Muscle of leg (tissue), 11 donors: ENCODE measurements around the gene MUC13. TPM values are rescaled to one million over a fixed set of nuclear protein-coding genes. Genes with fewer than 3 reads are reported as not detected.
"Not testable (repeated sequence)": the region's sequence is repeated elsewhere in the genome, so short reads cannot be mapped to it uniquely, and the experiment has no call there.

Source experiments
- DNase-seq: peaks from one replicate; pipeline ENCODE4 v3.0.0; 2013
- H3K27ac ChIP-seq: one replicate; pipeline ENCODE4 v1.5.1; 2013; ENCODE audit warnings: mild to moderate bottlenecking, low read length, control low read depth
- H3K27me3 ChIP-seq: one replicate; pipeline ENCODE4 v1.6.1; 2013; ENCODE audit warnings: low read length; ENCODE audit not compliant: control insufficient read depth, insufficient read depth
- H3K36me3 ChIP-seq: one replicate; pipeline ENCODE4 v1.6.1; 2013; ENCODE audit warnings: low read length; ENCODE audit not compliant: control insufficient read depth, insufficient read depth
- H3K4me1 ChIP-seq: one replicate; pipeline ENCODE4 v1.6.1; 2013; ENCODE audit warnings: low read length; ENCODE audit not compliant: control insufficient read depth, insufficient read depth
- H3K4me3 ChIP-seq: one replicate; pipeline ENCODE4 v1.5.1; 2013; ENCODE audit warnings: low read length, control low read depth
- H3K9me3 ChIP-seq: replicated peaks from 2 replicates; pipeline ENCODE4 v1.6.1; 2013; ENCODE audit warnings: low read depth, low read length; ENCODE audit not compliant: control insufficient read depth
- WGBS: methylation state at CpG from one replicate; pipeline ENCODE4 v1.1.5; 2013; ENCODE audit warnings: missing lambda C conversion rate; ENCODE audit not compliant: insufficient coverage; 5-methylcytosine and 5-hydroxymethylcytosine counted together
- polyA plus RNA-seq, 8 donors: library from polyadenylated mRNA; unstranded; fragments of 120-200 nt; gene quantifications; one replicate each; pipeline versions ENCODE4 v1.2.1 to v1.2.3, GENCODE V29; 2013; ENCODE audit warnings: inconsistent platforms in 1 of 8, low replicate concordance in 1 of 8; ENCODE audit not compliant: insufficient read length in 8 of 8, insufficient read depth in 1 of 8
- total RNA-seq: library from RNA; stranded (reverse); fragments of 120-200 nt; gene quantifications from one replicate; pipeline ENCODE4 v1.2.4, GENCODE V29; 2013

MUC13 gene
- total and polyA plus RNA-seq, 9 donors = 0.14 to 80.9 (median 0.42) TPM; not detected in 4

DNA sequence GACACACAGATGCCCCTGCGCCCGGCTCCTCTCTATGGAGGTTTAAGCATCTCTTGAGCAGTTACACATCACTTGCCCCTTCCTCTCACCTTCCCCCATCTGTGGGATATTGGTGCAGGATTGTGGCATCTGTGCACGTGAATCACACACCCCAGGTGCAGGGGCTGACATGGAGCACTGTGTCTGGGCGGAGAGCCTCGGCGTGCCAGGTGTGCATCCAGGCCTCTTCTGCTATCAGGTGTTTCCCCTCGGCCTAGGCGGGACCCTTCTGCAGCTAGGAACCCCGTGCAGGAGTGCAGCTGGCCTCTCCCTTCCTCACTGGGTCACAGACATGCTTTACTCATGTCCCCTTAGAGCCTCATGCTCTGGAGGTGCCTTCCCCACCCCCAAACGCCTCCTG, 33.4 kb upstream of the MUC13 start:
- no peak for DNase-seq
- Histone ChIP-seq H3K4me3 (no peak overlapping the region), H3K9me3 (no peaks in the 10 kb centered on the region), H3K27me3 (no peaks in the 10 kb centered on the region), H3K4me1 (no peaks in the 10 kb centered on the region), H3K27ac (no peak overlapping the region), H3K36me3 (peaks cover 36% of the 10 kb centered on the region)
- WGBS = 59% methylated on average over 8 of the region's 10 CpGs

DNA sequence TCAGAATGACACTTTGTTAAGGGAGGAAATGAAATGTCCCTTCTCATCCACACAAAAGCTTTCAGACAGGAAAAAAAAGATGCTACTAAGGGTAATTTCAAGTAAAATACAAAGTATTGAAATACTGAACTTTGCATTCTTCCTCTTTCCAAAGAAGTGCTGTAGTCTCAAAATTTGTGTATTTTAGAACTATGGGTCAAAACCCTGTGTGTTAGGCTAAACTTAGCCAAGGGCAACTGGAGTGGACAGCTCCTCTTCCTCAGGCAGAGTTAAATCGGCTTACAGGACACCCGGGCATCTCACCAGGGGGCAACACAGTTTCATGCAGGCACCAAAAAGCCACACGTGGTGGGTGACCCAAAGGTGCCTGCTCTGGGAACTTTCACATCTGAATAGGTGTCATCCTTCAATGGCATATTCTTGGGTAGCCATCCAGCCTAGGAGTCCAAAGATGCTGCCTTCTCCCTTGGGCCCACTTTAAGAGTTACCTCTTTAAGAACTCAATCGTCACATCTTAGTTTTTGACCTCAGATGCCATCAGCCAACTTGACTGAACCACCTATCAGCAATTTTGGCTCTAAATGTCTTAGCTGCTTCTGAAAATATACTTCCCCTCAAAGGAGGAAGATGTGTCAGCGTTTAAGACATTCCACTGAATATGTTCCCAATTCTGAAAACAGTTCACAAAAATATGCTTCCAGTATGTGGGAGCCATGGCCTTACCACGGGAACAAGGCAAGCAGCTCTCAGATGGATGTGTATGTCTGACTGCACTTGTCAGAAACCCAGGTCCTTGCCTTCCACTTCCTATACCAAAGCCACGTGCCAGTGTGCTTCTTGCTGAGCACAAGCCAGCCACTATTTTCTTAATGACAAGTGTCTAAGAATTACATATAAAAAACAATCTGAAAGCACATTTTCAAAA, 32.2 kb upstream of the MUC13 start:
- DNase-seq = peak; percentile 66
- H3K27me3 ChIP-seq = no peaks in the 10 kb centered on the region
- H3K4me1 ChIP-seq = no peaks in the 10 kb centered on the region

DNA sequence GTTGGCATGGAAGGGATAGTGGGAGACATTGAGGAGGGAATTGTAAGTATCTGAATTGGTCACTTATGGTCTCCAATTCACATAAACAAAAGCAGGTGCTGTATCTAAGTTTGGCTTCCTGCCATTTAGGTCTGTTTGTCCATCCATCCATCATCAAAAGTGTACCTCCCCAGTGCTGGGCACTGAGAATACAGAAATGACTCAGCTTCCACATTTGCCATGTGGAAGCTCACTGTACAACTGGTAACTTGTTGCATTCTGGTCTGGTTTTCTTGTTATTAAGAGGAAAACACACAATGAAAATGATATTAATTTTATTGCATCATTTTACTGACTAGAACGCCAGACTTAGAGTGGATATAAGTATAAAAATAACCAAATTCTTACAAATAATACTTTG, 30.9 kb upstream of the MUC13 start:
- DNase-seq = no peak
- no peaks in the 10 kb centered on the region for H3K9me3 ChIP-seq
- WGBS = no CpG with 5 or more reads among the region's 1 CpG
- no peak overlapping the region for H3K4me3 ChIP-seq
- no peak overlapping the region for H3K27ac ChIP-seq
- no peaks in the 10 kb centered on the region for H3K27me3 ChIP-seq
- peaks cover 21% of the 10 kb centered on the region for H3K36me3 ChIP-seq
- H3K4me1 ChIP-seq = no peaks in the 10 kb centered on the region

More for the DNA sequence above, 32.2 kb upstream of the MUC13 start:
- H3K9me3 ChIP-seq = no peaks in the 10 kb centered on the region
- no peak overlapping the region for H3K4me3 ChIP-seq
- 79% methylated on average over 5 of the region's 7 CpGs for WGBS
- H3K27ac ChIP-seq = no peak overlapping the region
- H3K36me3 ChIP-seq = peaks cover 29% of the 10 kb centered on the region

DNA sequence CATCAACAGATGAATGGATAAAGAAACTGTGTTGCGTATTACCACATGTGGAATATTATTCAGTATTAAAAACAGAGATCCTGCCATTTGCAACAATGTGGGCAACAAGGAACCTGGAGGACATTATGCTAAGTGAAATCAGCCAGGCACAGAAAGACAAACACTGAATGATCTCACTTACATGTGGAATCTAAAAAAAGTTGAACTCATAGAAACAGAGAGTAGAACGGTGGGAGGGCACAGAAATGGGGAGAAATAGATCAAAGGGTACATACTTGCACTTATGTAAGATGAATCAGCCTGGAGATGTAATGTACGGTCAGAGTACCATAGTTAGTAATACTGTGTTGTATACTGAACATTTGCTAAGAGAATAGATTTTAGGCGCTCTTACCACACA, 29.8 kb upstream of the MUC13 start:
- H3K4me3 ChIP-seq = no peak overlapping the region
- peaks cover 12% of the 10 kb centered on the region for H3K36me3 ChIP-seq
- H3K4me1 ChIP-seq = no peaks in the 10 kb centered on the region
- WGBS = no CpG with 5 or more reads among the region's 4 CpGs
- H3K27ac ChIP-seq = no peak overlapping the region
- no peaks in the 10 kb centered on the region for H3K9me3 ChIP-seq
- DNase-seq = no peak
- H3K27me3 ChIP-seq = no peaks in the 10 kb centered on the region

DNA sequence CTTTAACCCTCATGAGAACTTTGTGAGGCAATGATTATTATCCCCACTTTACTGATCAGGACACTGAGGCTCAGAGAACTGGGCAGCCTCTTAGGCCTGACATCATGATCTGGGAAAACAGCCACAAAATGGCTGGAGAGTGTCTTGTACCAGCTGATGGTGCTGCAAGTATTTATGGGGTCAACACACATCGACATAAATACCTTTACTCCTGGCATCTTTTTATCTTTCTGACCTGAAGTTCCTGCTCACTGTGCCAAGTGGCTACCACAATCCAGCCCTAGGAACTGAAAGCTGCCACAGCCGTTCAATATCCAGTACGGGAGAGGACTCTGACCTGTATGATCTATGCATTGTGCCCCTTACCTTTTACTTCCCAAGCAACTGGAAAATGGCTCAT, 29.2 kb upstream of the MUC13 start:
- Histone ChIP-seq H3K36me3 (peaks cover 5% of the 10 kb centered on the region), H3K27me3 (no peaks in the 10 kb centered on the region), H3K9me3 (no peaks in the 10 kb centered on the region), H3K27ac (no peak overlapping the region), H3K4me1 (no peaks in the 10 kb centered on the region), H3K4me3 (no peak overlapping the region)
- no CpG with 5 or more reads among the region's 3 CpGs for WGBS
- no peak for DNase-seq

DNA sequence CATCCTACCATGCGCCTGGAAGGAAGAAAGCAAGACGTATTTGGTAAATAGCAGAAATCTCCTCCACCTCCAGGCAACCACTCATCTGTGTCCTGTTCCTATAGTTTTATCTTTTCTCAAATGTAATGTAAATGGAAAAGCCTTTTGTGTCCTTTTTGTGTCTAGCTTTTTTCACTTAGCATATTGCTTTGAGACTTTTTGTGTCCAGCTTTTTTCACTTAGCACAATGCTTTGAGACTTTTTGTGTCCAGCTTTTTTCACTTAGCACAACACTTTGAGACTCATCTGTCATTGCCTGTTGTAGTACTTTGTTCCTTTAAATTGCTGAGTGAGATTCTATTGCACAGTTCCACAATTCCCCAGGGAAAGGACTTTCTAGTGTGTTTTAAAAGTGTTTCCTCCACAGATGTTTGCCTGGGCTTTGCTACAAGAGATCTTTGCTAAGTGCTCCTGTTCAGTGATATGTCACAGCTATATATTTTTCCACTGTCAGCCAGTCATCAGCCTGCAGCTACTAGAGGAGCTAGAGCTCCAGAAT, 27.9 kb upstream of the MUC13 start:
- WGBS = no CpG with 5 or more reads among the region's 2 CpGs
- no peaks in the 10 kb centered on the region for H3K9me3 ChIP-seq
- no peak overlapping the region for H3K27ac ChIP-seq

DNA sequence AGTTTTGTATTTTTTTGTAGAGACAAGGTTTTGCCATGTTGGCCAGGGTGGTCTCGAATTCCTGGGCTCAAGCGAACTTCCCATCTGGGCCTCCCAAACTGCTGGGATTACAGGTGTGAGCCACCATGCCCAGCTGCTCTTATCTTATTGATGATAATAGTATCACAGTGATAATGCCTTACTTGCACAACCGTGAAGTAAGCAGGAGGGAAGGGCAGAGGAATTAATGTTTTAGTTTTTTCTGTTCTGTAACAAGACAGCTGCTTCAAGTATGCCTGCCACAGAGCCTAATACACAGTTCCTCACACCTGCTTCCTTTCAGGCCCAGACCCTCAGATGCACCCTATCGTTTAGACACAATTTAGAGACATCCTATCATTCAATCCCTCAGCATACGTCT, 26.1 kb upstream of the MUC13 start:
- no peaks in the 10 kb centered on the region for H3K27me3 ChIP-seq
- no peak overlapping the region for H3K27ac ChIP-seq
- H3K9me3 ChIP-seq = no peaks in the 10 kb centered on the region
- WGBS = no CpG with 5 or more reads among the region's 5 CpGs
- H3K4me3 ChIP-seq = no peak overlapping the region
- H3K4me1 ChIP-seq = no peaks in the 10 kb centered on the region
- no peak for DNase-seq
- no peaks in the 10 kb centered on the region for H3K36me3 ChIP-seq

More for the DNA sequence above, 27.9 kb upstream of the MUC13 start:
- DNase-seq = peak; percentile 24
- Histone ChIP-seq H3K4me3 (no peak overlapping the region), H3K27me3 (no peaks in the 10 kb centered on the region), H3K4me1 (no peaks in the 10 kb centered on the region), H3K36me3 (no peaks in the 10 kb centered on the region)

DNA sequence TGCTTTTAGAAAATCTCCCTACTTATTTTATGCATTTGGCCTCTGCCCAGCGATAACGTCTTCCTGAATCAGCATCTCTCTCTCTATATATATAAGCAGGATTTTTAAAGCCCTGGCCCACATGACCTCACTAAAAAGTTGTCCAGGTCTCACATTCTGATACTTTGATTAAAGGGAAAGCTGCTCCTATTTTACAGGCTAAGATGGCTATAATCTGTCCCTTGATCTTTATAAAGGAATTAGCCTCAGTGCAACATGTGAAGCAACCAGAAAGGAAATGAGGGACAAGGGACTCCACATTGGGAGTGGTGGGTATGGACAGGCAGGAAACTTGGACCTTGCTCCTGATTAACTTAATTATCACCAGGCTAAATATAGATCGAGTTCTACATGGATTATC, 25.6 kb upstream of the MUC13 start:
- no peaks in the 10 kb centered on the region for H3K9me3 ChIP-seq
- H3K27ac ChIP-seq = no peak overlapping the region
- no peaks in the 10 kb centered on the region for H3K27me3 ChIP-seq
- H3K36me3 ChIP-seq = no peaks in the 10 kb centered on the region
- no peak for DNase-seq
- no peaks in the 10 kb centered on the region for H3K4me1 ChIP-seq
- no peak overlapping the region for H3K4me3 ChIP-seq
- no CpG with 5 or more reads among the region's 3 CpGs for WGBS

DNA sequence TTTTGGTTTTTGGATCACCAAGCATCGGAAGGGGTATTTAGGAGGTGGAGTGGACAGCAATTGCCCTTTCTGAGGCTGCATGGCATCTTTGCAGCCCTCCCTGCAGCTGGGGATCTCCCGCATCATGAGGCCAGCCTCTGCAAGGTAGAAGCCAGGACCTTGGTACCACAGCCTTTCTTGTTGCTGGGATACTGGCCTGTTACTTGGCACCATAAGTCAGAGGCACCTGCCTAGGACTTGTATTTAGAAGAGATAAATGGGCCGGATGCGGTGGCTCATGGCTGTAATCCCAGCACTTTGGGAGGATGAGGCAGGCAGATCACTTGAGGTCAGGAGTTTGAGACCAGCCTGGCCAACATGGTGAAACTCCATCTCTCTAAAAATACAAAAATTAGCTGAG, 23.4 kb upstream of the MUC13 start:
- H3K9me3 ChIP-seq, H3K27me3 ChIP-seq, H3K4me3 ChIP-seq, H3K36me3 ChIP-seq, DNase-seq, H3K4me1 ChIP-seq, H3K27ac ChIP-seq: not testable (repeated sequence)
- WGBS = 92% methylated on average over 3 of the region's 4 CpGs

DNA sequence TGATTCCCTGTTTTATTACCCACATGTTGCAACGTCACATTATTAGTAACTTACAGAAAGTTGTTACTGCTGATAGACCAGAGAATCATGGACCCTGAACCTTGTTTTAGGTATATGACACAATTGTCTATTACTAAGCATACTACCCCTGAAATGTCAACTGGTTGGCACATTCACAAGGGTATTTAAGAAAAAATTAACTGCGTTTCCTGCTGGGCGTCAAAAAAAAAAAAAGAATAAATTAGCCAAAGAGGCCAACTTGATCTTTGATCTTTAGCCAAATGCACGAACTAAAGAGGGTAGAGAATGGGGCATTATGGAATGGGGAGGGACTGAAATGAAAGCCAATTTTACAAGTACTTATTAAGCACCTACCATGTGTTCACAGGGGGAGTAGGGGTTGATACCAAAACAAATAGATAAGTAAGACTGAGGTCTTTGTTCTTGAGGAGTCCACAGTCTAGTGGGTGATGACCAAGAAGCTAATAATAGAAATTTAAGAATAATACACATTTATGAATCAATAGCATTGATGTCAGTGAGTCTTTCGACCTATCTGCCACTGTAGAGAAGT, 17.8 kb upstream of the MUC13 start:
- Histone ChIP-seq H3K27me3 (no peaks in the 10 kb centered on the region), H3K27ac (no peak overlapping the region), H3K4me3 (no peak overlapping the region), H3K9me3 (no peaks in the 10 kb centered on the region), H3K4me1 (no peaks in the 10 kb centered on the region), H3K36me3 (no peaks in the 10 kb centered on the region)
- WGBS = no CpG with 5 or more reads among the region's 5 CpGs
- DNase-seq = no peak
